HL-60 (cell line): ENCODE measurements around the gene ASCL5.

Experiments
- GABPA ChIP-seq: IDR thresholded peaks from 2 replicates; pipeline ENCODE4 v1.6.1; 2012; ENCODE audit warnings: low read depth
- POLR2AphosphoS5 ChIP-seq: IDR thresholded peaks from 2 replicates; pipeline ENCODE4 v1.6.1; 2012; ENCODE audit warnings: low read depth
- SPI1 ChIP-seq: IDR thresholded peaks from 2 replicates; pipeline ENCODE4 v1.6.1; 2012; ENCODE audit warnings: low read depth, mild to moderate bottlenecking, borderline replicate concordance
- TF ChIP-seq, protein P1 (sequence below): IDR thresholded peaks from one replicate; pipeline ENCODE4 v1.5.1; 2011; ENCODE audit warnings: low read length, control low read depth, inconsistent platforms; ENCODE audit not compliant: insufficient read depth
- TF ChIP-seq, protein P2 (sequence below): IDR thresholded peaks from 2 replicates; pipeline ENCODE4 v1.6.1; 2012; ENCODE audit warnings: low read depth; ENCODE audit not compliant: insufficient replicate concordance

DNA sequence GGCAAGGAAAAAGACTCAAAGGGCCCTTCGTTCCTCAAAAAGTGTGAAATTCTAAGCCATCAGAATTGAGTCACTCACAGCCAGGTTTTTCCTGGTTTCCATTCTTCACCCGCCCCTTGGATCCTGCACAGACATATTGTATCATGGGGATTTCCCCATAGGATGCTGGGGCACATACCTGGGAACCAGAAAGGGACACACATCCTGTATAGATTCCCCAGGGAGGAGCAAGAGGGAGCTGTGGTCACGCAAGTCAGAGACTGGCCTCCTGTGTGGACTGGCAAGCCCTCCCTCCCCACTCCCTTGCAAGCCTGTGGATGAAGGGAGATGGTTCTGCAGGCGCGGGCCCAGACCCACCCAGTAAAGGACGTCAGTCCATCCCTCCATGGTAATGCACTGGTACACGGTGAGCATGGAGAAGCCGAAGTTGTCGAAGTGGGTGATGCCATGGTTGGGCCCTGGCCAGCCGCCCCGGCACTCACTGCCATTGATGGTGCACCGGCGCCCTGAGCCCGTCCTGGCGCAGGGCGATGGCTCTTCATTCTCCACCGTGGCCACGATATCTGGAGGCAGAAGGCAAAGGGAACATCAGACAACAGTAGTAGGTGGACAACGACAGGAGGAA, 38.0 kb downstream of the ASCL5 start:
- TF ChIP-seq, protein P1, sequence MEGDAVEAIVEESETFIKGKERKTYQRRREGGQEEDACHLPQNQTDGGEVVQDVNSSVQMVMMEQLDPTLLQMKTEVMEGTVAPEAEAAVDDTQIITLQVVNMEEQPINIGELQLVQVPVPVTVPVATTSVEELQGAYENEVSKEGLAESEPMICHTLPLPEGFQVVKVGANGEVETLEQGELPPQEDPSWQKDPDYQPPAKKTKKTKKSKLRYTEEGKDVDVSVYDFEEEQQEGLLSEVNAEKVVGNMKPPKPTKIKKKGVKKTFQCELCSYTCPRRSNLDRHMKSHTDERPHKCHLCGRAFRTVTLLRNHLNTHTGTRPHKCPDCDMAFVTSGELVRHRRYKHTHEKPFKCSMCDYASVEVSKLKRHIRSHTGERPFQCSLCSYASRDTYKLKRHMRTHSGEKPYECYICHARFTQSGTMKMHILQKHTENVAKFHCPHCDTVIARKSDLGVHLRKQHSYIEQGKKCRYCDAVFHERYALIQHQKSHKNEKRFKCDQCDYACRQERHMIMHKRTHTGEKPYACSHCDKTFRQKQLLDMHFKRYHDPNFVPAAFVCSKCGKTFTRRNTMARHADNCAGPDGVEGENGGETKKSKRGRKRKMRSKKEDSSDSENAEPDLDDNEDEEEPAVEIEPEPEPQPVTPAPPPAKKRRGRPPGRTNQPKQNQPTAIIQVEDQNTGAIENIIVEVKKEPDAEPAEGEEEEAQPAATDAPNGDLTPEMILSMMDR = no peak
- TF ChIP-seq, protein P2, sequence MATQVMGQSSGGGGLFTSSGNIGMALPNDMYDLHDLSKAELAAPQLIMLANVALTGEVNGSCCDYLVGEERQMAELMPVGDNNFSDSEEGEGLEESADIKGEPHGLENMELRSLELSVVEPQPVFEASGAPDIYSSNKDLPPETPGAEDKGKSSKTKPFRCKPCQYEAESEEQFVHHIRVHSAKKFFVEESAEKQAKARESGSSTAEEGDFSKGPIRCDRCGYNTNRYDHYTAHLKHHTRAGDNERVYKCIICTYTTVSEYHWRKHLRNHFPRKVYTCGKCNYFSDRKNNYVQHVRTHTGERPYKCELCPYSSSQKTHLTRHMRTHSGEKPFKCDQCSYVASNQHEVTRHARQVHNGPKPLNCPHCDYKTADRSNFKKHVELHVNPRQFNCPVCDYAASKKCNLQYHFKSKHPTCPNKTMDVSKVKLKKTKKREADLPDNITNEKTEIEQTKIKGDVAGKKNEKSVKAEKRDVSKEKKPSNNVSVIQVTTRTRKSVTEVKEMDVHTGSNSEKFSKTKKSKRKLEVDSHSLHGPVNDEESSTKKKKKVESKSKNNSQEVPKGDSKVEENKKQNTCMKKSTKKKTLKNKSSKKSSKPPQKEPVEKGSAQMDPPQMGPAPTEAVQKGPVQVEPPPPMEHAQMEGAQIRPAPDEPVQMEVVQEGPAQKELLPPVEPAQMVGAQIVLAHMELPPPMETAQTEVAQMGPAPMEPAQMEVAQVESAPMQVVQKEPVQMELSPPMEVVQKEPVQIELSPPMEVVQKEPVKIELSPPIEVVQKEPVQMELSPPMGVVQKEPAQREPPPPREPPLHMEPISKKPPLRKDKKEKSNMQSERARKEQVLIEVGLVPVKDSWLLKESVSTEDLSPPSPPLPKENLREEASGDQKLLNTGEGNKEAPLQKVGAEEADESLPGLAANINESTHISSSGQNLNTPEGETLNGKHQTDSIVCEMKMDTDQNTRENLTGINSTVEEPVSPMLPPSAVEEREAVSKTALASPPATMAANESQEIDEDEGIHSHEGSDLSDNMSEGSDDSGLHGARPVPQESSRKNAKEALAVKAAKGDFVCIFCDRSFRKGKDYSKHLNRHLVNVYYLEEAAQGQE = no peak
- TF ChIP-seq POLR2AphosphoS5 = no peak
- TF ChIP-seq SPI1 = no peak
- TF ChIP-seq GABPA = no peak
